IPS DF 4.7 (cell line): ENCODE results near the gene TLR5.

ENCODE experiments used
- DNase-seq: peaks from one replicate; pipeline ENCODE4 v3.0.0-alpha.2; 2013; ENCODE audit warnings: low spot score; ENCODE audit errors: extremely low read depth

Gene TLR5

GRCh38 chr1:223114871-223115270 is 28.2 kb downstream of the TLR5 start:
- DNase-seq: no peak

DNA sequence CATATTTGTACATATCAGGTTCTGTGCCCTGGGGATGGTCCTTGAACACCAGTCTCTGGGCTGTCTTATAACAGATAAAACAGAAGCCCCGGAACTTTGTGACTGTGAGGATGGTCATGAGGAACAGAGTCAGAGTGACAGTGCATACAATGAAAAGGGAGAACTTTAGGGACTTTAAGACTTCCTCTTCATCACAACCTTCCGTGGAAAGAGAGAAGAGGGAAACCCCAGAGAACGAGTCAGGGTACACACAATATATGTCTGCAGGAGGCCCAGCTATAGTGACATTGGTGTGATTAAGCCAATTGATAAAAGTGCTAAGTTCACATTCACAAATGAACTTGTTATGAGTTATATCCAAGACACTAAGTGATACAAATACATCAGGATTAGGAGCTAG is 32.1 kb downstream of the TLR5 start:
- no peak for DNase-seq

DNA sequence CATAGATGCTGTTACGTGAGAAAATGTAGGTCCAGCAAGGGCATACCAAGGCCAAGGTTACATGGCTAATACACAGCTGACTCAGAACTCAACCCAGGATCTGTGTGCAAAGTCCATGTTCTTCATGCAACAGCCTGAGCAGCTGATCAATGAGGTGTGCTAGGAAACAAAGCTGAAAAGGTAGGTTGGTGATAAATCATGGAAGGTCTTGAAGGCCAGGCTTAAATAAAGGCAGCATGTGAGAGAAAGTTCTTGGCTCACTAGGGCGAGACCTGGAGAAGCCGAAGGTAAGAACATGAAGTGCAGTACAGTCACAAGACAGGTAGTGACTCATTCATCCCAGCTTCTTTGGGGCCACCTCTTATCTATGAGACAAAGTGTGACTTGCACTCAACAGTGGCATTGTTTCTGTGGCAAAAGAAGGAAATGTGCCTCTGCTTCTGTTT is 33.4 kb downstream of the TLR5 start:
- no peak for DNase-seq

- no peak for DNase-seq
Measured at GRCh38 chr1:223106856-223107255, 36.2 kb downstream of the TLR5 start.

GRCh38 chr1:223105568-223105967 is 37.5 kb downstream of the TLR5 start:
- no peak for DNase-seq

DNA sequence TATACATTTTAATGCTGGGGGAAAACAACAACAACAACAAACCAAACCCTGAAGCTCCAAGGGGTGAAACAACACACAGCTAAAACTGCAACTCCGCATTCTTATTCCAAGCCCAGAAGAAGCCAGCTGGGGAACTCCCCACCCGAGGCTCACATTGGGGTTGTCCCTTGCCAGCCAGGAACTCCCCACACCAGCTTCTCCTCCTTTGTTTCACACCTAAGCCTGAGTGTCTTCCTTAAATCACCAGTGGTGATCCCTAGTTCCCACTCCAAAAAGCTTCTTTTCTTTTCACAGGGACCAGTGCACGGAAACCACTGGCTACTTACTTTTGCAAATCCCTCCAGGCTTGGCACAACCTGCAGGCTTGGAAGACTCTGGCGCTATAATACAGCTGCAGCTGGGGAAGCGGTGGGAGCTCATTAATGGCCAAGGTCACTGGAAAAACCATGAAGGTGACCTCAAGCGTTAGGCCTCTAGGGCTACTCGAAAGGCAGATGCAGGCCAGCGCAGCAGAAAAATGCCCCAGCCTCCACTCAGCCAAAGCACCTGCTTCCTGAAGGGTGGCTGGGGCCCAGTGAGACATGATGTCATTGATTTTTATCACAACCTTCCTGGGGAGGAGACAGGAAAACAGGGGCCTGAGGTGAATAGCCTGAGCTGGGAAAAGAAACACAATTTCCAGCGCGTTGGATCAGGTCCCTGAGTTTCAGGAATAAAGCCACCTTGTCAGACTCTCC is 40.1 kb downstream of the TLR5 start:
- no peak for DNase-seq

DNA sequence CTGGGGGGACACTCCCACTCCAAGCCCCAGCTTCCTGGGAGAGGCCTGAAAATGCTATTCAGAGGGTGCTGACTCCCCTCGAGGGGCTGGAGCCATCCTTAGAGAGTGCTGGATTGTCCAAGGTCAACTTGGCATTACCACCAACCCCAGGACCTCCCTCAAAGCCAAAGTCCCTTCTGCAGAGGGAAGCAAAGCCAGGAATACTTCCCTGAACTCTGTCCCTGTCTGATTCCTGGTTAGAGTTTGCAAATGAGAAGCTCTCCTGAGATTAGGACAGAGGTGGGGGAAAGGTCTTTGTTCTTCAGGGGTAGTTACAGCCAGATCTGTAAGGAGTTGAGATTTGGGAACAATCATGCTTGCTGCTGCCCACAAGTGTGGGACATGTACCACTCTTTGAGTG is 45.3 kb downstream of the TLR5 start:
- no peak for DNase-seq

- DNase-seq: no peak
Measured at GRCh38 chr1:223095870-223096269, 47.2 kb downstream of the TLR5 start.

DNA sequence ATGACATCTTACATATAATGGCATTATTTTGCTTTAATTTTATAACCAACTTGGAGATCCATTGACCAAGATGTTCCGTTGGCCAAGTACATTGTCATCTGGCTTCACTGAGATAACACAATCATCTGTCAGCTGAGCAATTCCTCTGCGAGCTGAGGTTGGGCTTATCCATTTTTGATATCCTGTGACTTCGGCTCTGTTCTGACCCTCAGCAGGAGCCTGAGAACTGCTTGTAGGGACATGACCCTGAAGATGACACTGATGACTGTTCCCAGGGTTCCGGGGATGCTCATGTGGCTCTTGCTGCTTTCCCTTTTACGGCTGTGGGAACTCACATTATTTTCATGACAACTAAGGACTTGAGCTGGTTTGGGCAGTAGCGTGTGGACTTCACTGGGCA is 51.2 kb downstream of the TLR5 start:
- no peak for DNase-seq

DNA sequence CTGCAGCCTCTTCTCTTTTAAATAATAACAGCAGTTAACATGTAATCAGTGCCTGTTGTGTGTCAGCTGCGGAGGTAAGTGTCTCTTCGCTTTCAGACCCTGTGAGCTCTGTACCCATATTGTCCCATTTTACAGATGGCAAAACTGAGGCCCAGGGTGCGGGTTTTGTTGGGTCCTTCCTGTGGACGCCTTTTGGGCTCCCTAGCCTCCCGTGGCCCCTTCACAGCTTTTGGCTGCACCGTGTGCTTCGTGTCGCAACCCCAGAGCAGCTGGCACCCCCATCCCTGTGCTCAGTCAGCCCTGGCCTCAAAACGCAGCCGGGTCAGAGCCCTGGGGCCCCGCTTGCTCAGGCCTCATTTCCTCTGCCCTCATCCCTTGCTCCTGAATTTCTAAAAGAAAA is 53.8 kb downstream of the TLR5 start:
- no peak for DNase-seq

- no peak for DNase-seq
Measured at GRCh38 chr1:223088713-223089240, 54.3 kb downstream of the TLR5 start.

DNA sequence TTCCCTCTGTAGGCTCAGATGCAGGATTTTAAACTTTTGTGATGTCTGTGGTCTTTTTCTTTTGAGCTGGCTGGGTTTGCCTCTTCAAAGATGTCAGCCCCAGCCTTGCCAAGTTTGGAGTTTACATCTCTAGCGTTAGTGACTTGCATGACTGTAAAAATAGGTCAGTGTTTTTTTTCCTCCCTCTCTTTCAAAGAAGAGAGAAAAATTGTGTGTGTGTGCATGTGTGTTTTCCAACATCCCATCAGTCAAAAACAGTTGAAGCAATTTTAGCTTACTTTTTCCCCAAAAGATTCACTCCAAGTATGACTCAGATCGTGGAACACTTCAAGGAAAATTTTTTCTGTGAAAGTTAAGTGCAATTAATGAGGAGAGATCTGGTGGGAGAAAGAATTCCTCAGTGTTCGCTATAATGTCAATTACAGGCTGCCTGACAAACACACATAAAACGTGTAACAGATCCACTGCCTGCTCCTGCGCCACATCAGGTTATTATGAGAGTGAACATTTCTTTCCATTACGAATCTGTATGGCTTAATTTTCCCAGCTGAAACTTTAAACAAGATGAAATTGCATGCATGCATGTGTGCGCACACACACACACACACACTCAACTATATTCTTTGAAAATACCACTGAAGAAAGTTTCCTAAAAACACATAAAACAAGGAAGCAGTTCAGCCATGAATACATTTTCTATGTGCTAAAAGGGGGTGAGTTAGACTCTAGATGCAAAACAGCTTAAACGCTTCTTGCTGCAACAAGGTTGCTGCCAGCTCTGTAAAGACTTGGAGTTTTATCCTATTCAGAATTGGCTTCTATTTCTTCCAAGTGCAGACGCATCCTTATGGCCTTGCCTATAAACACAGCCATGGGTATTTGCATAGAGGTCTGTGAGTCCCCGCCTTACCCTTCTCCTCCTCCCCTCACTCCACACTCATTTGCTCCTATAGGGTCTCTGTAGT is 55.5 kb downstream of the TLR5 start:
- no peak for DNase-seq

GRCh38 chr1:223084464-223084866 is 58.6 kb downstream of the TLR5 start:
- DNase-seq: no peak

DNA sequence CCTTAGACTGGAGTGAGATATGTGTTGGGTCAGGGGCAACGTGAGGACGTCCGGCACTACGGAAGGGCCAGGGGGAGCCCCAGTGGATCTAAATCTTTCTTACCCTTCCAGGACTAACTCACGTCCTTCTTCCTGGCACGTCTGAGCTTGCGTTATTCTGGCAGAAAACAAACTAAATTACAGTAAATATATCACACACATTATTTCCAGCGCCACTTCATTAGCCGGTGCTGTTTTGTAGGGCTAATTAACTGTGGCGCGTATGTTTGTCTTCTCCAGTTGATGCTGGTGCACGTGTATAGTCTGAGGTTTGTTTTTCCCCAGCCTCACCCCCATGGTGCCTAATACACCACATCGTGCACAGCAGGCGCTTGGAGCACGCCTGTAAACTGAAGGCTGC is 59.2 kb downstream of the TLR5 start:
- no peak for DNase-seq

DNA sequence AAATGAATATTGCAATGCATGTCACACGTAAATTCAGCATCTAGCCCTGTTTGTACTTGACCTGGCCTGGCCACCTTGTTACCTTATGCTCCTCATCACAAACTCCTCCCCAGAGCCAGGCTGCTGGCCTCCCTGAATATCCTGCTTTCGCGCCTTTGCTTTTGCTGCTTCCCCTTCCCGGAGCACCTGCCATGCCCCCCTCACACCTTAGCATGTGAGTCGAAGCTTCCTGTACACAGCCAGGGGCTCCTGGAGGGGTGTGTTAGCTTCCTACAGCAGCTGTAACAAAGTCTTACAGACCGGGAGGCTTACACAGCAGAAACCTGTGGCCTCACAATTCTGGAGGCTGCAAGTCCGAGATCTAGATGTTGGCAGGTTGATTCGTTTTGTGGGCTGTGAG is 60.1 kb downstream of the TLR5 start:
- no peak for DNase-seq

- DNase-seq: peak; percentile 72
Measured at GRCh38 chr1:223081181-223081994, 61.7 kb downstream of the TLR5 start.

DNA sequence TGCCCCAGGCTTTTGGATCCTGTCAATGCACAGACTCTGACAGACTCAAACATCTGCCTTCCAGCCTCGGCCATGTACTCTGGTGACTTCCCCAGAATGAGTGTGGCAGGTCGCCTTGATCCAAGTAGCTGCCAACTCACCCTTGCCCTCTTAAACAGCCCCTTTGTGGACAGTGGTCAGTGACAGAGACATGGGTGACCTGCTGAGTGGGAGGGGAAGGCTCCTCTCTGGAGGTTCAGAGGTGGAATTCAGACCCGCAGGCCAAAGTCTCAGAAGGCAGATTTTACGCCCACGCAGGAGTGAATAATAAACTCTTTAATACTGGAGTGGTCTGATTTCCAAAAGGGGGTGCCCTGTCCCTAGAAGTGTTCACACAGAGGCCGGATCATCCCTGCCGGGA is 63.5 kb downstream of the TLR5 start:
- no peak for DNase-seq

DNA sequence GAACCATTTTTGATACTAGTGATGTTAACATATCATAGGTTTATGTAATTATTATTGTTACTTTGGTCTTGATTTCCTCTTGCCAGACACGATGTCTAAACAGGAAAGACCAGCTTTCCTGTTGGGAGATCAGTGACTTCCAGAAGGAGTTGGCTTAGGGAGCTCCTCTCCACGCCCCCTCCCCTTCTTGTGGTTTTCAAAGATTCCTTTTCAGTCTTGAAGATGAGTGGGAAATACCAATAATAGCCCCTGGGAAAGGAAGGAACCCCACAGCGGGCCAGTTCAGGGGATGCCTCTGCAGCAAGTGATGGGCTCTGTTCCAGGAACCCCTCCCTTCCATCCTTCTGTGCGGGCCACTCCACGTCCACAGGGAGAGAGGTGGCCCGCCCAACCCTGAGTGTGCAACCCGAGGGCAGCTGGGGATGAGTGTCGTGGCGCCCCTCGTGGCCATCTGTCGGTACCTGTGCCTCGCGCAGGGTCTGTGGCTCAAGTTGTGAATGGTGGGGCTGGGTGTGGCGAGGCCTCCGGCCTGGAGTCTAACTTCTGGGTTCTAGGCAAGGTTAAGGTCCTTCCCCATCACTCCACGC is 65.7 kb downstream of the TLR5 start:
- no peak for DNase-seq

DNA sequence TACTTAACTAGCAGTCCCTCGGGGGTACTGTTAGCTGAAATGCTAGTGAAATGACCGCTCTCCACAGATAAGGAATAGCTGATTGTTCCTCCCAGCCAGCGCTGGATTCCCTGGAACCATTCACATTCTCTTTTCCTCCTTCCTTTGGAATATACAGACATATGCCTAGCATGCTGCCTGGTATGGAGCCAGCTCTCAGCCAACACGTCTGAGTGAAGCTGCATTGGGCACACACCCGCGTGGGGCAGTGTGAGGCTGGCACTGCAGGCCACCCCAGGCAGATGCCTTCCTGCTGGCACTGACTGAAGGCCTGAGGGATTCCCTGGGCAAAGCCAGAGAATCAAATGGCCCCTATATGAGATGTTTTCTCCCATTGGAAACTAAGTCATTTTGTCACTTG is 66.7 kb downstream of the TLR5 start:
- no peak for DNase-seq

GRCh38 chr1:223075834-223076233 is 67.2 kb downstream of the TLR5 start:
- no peak for DNase-seq
